A204.1 (cell line): ENCODE measurements around the gene GIPC2.
"Not testable (repeated sequence)": the region's sequence is repeated elsewhere in the genome, so short reads cannot be mapped to it uniquely, and the experiment has no call there.

ENCODE experiments used
- FAIRE-seq: peaks from 2 replicates; lab custom pipeline; 2012; peaks lifted over from hg19 to GRCh38; lab: Jason Lieb, UNC

Gene GIPC2

DNA sequence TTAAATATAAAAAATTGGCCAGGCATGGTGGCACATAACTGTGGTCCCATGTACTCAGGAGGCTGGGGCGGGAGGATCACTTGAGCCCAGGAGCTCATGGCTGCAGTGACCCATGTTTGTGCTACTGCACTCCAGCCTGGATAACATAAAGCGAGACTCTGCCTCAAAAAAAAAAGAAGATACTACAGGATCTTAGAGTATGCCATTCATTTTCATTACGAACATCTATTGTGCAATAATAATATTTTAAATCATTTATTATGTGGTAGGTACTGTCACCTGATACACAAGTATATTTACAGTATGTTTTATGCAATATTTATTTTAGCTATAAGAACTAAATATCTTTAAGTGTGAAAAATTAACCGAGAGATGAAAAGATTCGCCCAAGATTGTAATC lies 9.3 kb upstream of the GIPC2 start:
- FAIRE-seq: no peak

DNA sequence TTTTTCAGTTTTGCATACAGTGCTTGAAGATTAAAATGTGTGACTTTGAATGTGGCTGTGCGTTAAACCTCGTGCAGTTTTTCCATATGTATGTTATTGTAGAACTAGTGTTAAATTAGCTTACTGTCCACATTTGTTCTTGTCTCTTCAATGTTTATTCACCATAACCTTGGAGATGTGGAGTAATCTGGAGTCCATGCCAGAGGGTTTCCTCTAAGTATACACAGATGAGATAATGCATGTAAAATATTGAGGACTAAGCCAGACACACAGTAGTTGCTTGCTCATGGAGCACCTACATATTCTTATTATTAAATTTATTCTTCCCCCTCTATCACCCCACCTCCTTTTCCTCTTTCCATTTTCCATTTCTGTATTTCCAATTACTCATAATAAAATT lies 7.7 kb upstream of the GIPC2 start:
- no peak for FAIRE-seq

DNA sequence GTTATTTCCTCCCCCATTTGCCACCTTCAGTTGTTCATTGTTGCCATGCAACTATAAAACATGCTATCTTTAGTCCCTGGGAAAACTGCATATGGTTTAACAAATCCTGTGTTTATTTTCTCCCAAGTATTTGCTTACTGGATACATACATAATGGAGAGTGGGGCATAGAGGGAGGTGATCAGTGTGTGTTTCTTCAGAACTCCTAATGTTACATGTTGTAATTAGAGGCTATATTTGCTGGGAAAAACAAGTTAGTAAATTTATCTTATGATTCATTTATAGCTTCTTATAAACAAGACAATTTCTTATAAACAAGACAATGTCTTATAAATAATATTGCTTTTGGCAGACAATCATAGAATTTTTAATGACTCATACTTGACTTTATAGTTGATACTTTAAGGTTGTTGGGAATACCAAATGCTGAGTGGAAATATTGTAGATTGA lies 7.3 kb upstream of the GIPC2 start:
- no peak for FAIRE-seq

DNA sequence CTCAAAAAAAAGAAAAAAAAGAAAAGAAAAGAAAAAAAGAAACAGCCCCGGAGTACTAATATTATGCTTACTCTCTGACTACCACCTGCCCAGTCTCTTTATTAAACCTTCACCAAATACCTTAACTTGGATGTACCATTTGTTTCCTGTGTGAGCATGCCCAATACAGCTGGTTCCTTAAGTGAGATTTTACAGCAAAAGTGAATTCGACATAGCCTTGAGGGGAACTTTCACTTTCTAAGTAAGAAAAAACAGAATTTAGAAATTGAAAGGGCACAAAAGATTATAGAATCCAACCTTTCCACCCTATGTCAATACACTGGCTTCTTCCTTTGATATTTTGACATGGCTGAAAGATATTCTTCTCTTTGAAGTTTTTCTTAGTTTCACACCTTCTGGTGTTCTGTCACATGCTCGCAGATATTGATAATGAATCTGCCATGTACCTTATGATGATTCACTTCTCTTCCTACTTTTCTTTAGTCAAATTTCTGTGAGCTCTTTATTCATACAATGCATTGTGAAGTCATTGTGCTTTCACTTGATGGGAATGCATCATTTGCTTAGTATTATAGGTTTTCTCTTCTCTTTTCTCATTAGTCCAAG lies 5.2 kb upstream of the GIPC2 start:
- no peak for FAIRE-seq

DNA sequence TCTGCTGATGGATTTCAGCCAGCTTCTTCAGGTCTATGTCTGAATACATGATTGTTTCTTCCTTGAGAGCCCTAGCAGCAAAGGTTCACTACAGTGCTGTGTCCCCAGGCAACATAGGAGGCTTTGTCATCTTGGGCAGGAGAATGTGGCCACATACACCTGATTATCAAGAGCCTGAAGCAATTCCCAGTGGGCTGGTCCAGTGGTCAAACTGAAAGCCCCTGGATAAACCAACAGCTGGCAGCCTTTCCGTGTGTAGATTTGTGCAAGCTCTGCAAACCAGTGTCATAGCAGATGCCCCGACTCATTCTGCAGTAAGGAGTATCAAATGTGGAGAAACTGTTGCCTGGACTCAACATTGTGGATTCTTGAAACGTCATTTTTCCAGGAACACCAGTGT lies 2.3 kb upstream of the GIPC2 start:
- FAIRE-seq: no peak

DNA sequence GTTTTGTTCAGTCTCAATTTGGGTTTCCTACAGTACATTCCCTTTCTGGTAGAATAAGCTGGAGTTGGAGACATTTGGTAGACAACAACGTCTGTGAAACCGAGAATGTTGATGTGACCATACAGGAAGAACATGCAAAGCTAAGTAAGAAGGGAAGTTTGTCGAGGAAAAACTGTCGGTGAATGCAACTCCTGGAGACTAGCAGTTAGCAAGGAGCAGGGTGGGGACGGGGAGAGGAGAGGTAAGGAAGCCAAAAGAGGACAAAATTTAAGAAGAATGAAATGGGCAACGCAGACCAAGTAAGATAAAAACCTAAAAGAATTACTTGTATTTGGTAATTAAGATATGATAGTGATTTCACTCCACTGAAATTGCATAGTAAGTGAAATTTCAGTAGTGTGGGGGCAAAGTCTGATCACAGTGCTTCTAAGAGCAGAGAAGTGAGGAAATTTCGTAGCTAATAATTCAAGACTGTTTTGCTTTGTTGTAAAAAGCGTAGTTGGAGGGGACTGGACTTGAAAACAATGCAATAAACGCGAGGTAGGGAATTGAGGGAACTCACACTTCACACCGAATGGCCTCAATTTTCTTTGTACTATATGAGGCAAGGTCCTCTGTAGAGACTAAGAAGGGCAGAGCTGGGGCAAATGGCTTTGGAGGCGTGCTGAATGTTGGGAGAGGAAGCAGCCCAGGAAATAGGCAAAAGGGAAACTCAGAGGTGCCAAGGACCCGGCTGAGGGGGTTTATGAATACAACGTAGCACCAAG lies 787 bp upstream of the GIPC2 start:
- no peak for FAIRE-seq

DNA sequence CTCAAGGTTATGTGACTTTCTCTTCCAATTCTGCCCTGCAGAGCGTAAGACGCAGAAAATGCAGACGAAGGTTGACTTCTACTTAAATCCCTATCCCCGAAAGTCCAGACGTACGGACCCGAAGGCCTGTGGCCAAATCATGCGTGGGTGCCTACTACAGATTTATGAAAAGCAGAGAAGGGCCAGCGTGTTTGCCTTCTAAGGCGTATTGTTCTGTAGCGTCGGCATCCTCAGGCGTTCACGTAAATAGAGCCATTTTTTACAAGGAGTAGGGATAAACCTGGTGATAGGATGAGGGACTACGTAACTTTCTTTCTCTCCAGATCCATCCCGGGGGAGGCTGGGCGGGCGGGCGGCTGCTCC lies 222 bp upstream of the GIPC2 start:
- no peak for FAIRE-seq

DNA sequence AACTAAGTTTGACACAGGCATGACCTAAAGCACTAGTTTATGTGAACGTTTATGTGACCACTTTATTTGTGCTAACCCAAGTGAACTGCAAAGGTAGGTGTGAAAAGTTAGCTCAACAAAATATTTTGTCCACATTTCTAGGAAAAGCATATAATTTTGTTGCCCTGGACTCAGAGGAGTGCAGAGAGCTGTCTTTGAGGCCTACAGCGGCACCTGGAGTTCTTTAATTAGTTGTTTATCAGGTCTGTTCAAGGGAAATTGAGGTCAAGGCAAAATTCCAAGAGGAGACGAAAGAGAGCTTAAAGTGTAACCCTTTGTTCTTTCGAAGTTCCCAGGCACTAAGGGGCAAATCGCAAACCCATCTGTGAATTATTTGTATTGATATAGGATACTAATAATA lies 1.3 kb downstream of the GIPC2 start:
- FAIRE-seq: no peak

- FAIRE-seq: no peak
Measured at GRCh38 chr1:78047631-78048030, 1.9 kb downstream of the GIPC2 start.

DNA sequence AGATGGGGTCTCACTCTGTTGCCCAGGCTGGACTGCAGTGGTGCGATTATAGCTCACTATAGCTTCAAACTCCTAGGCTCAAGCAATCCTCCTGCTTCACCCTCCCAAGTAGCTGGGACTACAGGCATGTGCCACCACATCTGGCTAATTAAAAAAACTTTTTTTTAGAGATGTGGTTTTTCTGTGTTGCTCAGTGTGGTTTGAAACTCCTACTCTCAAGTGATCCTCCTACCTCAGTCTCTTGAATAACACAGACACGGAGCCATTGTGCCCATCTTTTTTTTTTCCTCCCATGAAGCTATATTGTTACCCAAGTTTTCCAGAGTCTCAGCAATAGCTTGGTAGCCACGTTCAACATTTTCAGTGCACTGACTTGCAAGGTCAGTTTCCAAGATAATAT lies 2.7 kb downstream of the GIPC2 start:
- no peak for FAIRE-seq

GRCh38 chr1:78049396-78049795 lies 3.6 kb downstream of the GIPC2 start:
- FAIRE-seq: no peak

DNA sequence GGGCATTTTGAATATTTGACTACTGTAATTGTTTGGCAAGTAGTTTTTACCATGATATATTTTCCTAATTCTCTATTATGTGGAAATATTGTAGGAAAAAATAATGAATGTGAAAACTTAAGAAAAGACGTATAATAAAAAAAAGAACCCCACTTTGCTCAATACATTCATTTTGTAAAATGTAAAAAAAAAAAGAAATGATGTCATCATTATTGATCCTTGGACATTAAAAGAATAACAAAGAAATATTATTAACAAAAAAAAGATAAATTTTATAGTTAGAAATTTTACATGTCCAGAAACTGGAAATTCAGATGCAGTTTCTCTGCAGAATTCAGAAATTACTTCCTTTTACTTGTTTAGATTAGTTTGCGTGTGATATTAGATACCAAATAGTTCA lies 5.2 kb downstream of the GIPC2 start:
- no peak for FAIRE-seq

GRCh38 chr1:78052685-78053405 lies 7.1 kb downstream of the GIPC2 start:
- no peak for FAIRE-seq

GRCh38 chr1:78053498-78053897 lies 7.7 kb downstream of the GIPC2 start:
- FAIRE-seq: no peak

- FAIRE-seq: no peak
Measured at GRCh38 chr1:78054559-78054958, 8.8 kb downstream of the GIPC2 start.

GRCh38 chr1:78054972-78055371 lies 9.2 kb downstream of the GIPC2 start:
- FAIRE-seq: no peak

- FAIRE-seq: no peak
Measured at GRCh38 chr1:78055565-78056132, 9.9 kb downstream of the GIPC2 start.

GRCh38 chr1:78058670-78059069 lies 12.9 kb downstream of the GIPC2 start:
- no peak for FAIRE-seq

GRCh38 chr1:78060857-78061563 lies 15.2 kb downstream of the GIPC2 start:
- FAIRE-seq: no peak

GRCh38 chr1:78061825-78062523 lies 16.2 kb downstream of the GIPC2 start:
- no peak for FAIRE-seq

- not testable (repeated sequence) for FAIRE-seq
Measured at GRCh38 chr1:78064886-78065285, 19.1 kb downstream of the GIPC2 start.
